GM19043 (cell line): ENCODE results near the gene CAMTA1.
"Not testable (repeated sequence)": the region's sequence is repeated elsewhere in the genome, so short reads cannot be mapped to it uniquely, and the experiment has no call there.

Experiments used
- ATAC-seq: cut with Tn5 transposase; IDR thresholded peaks from one replicate; pipeline ENCODE4 v1.9.1; 2021; ENCODE audit warnings: low read depth; ENCODE audit not compliant: unreplicated experiment

Gene CAMTA1

DNA sequence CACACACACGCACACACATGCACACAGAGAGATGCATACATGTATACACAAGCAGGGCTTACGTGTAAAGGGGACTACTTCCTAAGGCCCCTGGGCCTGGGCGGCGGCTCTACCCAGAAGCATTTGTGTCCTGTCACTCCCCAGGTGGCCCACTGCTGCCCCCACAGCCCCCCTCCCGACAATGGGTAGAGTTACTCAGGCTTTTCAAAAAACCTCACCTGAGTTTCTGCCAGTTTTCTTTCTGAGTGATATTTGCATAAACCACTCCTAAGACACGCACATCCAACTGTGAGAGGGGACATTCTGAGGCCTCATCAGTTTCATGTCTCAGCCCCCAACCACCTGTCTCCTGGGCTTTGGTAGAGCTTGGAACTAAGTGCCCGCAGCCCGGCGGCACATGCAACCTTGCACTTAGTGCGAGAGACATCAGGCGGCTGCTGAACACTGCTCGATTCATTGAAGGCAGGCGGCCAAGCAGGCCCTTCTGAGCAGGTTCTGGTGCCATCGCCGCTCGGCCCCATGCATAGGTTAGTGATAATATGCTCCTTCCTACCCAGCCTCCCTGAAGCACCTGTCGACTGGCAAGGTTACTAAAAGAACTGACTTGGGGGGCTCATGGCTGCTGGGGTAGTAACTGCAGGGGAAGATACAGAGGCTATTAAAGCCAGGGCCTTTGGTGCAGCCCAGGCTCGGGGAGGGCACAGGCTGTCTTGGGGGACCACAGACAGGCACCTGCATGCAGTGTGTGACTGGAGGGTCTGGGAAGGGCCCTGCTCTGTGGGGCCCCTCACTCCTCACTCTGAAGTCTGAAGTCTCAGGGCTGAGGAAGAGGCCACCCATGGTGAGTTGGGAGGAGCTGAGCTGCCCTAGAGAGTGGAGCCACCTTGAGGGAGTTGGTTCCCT is 621.6 kb downstream of the CAMTA1 start:
- ATAC-seq, result no peak

DNA sequence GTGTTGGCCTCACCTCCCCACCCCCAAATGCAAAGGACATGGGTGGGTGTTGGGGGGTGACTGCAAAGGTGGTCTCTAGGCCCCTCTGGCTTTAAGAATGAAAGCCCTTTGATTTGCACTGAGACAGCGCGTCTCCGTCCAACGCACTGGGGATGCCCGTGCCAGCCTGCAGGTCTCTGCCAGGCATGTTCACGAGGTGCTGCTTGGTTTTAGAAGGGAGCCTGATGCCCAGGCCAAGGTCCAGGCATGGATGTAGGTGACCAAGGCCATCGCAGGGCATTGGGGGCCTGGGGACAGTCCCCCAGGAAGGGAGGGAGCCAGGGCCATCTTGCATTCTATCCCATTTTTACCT is 622.3 kb downstream of the CAMTA1 start:
- no peak for ATAC-seq

DNA sequence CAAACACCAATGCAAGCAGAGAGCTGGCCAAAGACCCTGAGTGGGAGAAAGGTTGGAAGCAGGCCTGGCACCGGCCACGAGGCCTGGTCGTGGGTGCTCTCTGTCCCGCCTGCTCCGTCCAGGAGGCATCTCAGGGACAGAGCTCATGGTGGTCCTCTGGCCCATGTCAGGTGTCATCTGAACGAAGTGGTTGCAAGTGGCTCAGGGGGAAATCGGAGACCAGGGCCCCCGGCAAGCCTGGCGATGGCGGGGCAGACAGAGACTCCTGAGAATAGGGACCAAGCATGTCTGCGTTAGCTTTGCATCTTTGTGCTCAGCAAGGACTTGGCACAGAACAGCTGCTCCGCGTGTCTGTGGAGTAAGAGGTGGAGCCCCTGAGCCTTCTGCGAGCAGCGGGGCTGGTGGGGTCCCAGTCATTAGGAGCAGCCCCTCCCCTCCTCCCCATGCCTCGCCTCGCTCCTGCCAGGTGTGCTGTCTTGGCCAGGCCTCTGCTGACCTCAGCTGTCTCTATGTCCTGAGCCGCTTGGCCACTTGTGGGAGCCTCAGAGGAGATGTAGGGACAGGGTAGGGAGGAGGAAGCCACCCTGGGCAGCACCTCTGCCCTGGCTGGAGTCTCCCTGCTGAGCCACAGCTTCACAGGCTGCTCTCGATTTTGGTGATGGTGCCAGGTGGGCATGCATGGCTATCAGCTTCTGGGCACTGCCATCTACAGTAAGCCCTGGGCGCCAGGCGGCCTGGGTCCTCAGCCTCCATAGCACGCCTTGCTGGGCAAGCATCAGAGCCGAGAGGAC is 622.9 kb downstream of the CAMTA1 start:
- no peak for ATAC-seq

GRCh38 chr1:7408771-7409150 is 623.5 kb downstream of the CAMTA1 start:
- no peak for ATAC-seq

DNA sequence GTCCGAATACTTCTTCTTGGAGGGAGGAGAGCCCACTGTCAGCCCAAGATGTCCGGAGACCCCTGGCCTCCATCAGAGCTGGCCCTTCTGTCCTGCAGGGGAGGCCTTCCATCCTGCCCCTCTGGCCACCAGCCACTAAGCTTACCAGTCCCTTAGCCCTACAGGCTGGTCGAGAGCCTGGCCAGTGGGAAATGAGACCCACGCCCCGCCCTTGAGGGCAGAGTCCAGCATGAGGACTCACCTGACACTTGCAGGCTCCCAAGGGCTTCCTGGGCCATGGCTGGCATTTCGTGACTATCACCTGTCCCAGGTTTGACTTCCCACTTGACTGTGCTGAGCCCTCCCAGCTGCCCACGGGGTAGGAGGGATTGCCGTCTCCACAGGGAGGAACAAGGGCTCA is 624.0 kb downstream of the CAMTA1 start:
- ATAC-seq, result no peak

DNA sequence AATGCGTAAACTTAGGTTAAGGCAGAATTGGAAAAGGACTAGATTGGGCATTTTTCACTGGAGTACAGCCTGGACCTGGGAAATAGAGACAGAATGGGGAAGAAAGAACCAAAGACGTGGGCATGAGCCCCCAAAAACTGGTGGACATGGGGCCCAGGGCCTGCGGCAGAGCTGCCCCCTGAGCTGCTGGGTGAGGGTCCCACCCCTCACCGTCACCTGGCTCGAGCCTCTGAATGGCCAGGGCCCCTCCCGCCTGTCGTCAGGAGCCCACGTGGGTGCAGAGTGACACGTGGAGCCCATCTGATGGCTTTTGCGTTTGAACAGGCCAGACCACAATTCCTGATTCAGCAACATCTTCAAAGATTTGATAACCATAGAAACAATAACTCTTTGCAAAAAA is 624.9 kb downstream of the CAMTA1 start:
- no peak for ATAC-seq

DNA sequence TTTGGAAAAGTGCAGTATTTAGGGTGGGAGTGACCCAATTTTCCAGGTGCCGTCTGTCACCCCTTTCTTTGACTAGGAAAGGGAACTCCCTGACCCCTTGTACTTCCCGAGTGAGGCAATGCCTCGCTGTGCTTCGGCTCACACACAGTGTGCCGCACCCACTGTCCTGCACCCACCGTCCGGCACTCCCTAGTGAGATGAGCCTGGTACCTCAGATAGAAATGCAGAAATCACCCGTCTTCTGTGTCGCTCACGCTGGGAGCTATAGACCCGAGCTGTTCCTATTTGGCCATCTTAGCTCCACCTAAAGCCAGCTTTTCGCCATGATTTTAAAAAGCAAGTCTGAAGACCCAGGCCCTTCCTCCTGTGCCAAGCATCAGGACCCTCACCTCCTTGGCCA is 632.4 kb downstream of the CAMTA1 start:
- not testable (repeated sequence) for ATAC-seq

DNA sequence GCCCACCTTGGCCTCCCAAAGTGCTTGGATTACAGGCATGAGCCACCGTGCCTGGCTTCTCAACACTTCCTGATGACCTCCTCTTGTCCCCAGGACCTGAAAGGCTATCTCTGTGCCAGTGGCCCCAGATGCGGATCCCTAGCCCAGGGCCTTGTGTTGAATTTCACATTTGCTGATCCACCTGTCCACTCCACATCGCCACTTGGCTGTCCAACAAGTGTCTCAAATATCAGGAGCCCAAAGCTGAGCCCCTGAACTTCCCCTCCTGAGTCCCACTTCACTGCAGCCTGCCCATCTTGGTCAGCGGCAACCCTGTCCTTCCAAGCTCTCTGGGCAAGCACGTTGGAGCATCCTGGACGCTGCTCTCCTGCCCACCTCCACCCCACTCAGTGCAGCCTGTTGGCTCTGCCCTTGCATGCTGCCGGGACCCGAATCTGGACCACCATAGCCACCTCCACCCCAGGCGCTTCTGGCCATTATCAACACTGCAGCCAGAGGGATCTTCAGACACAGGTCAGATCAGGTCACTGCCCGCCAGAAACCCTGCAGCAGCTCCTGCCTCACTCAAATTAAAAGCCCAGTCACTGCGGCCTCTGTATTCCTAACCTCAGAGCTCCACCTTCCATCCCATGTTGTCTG is 633.3 kb downstream of the CAMTA1 start:
- ATAC-seq, result no peak

DNA sequence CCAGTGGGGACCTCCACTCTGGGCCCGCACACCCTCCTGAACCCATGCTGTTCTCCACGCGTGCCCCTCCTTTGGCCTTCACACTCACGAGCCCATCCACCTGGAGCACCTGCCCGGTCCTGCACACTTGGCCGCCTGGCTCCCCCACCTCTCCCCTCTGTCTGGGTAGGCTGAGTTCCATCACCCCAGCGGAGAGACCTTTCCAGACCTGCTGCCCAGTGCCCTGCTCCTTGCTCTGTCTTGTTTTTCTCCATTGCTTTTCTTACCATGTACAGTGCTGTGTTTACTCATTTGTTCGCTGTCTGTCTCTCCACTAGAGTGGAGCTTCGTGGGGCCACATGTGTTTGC is 634.8 kb downstream of the CAMTA1 start:
- no peak for ATAC-seq

- no peak for ATAC-seq
These were observed 635.3 kb downstream of the CAMTA1 start for GRCh38 chr1:7420470-7421100.

GRCh38 chr1:7421471-7422075 is 636.3 kb downstream of the CAMTA1 start:
- no peak for ATAC-seq

- no peak for ATAC-seq
These were observed 636.8 kb downstream of the CAMTA1 start for GRCh38 chr1:7422081-7422480.

GRCh38 chr1:7422561-7422960 is 637.3 kb downstream of the CAMTA1 start:
- no peak for ATAC-seq

DNA sequence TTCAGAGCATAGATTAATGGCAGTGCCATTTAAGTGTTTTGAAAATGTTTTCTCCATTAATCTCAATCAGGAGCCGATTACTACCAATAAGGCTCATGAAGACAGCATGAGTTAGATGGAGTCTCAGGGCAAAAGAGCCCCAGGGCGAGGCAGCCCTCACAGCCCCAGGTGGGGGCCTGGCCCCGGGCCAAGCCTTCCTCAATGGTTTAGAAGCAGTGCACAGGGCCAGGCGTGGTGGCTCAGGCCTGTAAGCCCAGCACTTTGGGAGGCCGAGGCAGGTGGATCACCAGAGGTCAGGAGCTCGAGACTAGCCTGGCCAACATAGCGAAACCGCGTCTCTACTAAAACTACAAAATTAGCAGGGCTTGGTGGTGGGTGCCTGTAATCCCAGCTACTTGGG is 637.7 kb downstream of the CAMTA1 start:
- no peak for ATAC-seq

DNA sequence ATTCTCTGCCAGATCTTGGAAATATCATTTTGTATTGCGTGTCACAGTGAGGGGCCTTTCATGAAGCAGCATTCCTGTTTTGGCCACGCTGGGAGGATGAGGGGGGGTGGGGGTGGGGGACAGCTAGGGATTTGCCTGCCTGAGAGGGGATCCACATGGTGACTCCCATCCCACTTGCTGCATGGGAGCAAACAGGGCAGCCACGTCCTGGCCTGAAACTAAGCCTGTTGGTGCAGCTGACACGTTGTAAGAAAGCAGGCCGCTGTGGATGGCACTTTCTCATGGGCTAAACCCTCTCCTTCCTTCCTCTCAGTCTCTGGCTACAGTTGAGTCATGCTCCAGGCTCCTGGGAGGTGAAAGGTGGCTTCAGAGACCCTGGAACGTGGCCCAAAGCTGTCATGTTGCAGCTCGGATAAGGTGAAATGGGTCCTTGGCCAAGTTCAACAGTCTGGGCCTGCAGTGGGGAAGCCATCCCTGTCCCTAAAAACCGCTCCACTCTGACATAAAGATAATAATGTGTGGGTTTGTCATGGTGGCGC is 639.2 kb downstream of the CAMTA1 start:
- ATAC-seq, result no peak

GRCh38 chr1:7425229-7425628 is 640.0 kb downstream of the CAMTA1 start:
- no peak for ATAC-seq

DNA sequence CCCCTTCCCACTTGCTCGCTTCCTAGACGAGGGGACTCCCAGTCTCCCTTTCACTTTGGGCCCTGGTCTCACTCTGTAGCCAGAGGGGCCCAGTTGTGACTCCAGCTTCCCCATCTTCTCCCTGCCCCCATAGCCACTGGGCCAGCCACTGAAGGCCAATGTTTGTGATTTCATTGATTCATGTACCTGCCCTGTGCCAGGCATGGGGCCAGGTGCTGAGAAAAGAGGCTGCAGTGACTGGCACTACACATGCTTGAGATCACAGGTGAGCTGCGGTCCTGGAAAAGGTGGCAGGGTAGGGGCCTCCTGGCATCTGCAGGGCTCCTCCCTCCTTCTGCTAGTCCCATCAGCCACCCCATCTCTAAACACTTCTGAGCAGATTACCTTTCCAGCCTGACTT is 640.5 kb downstream of the CAMTA1 start:
- no peak for ATAC-seq

DNA sequence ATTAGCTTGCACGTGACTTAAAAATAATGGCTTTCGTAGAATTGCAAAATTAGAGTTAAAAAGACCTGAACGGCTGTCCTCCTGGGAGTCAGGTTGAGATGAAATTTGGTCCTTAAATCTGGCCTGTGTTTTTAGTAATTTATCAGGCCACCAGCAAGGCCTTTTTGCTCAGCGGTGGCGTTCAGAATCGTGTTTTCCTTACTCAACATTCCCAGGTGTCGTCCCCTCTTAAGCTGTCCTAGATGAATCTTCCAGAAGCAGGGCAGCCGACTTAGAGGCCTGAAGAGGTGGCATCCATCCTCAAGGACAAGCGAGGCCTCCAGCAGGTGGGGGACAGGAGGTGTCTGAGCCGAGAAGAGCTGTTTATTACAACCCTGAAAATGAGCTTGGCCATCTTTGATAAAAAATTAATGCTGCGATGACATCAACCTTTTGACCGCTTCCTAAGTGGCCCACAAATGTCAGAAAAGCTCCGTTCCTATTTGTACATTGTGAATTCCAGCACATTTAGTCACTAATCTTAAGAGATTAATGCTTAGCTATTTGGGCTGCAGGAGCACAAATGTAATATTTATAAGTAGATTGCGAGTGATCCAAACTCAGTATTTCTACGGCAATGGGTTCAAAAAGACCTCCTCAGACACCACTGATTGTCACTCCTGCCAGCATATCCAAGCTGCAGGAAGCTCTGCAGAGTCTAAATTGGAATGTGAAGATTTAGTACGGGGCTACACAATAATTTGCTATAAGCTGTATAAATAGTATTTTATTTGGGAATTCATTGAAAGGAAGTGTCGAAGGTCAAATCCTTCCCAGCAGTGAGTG is 641.7 kb downstream of the CAMTA1 start:
- no peak for ATAC-seq

- no peak for ATAC-seq
These were observed 642.5 kb downstream of the CAMTA1 start for GRCh38 chr1:7427605-7428300.
